NCI-H526 treated with DMSO at 0.1 percent for 48 hours (cell line): ENCODE measurements around the gene PTPRD.
A peak's percentile ranks its signal among the peaks of the same experiment; 100 is the strongest.

Experiments used
- DNase-seq: peaks from one replicate; lab custom pipeline; 2025; lab: John Stamatoyannopoulos, UW

PTPRD gene

DNA sequence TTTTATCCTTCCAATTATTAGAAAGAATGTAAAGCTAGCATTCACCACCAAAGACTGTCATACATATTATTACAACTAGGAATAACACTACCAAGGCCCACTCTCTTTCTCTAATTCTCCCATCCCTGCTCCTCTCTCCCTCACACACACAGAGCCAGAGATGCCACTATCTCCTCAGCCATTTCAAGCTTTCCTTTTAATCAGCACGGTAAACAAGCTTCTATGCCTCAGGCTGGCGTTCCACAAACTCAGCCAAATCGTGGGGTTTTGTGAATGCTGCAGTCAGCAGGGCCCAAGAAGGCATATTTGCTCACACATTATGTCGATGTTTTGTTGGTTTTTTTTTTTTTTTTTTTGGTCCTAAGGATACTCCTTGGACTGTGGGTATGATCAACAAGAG is 1833.3 kb downstream of the PTPRD start:
- no peak for DNase-seq

DNA sequence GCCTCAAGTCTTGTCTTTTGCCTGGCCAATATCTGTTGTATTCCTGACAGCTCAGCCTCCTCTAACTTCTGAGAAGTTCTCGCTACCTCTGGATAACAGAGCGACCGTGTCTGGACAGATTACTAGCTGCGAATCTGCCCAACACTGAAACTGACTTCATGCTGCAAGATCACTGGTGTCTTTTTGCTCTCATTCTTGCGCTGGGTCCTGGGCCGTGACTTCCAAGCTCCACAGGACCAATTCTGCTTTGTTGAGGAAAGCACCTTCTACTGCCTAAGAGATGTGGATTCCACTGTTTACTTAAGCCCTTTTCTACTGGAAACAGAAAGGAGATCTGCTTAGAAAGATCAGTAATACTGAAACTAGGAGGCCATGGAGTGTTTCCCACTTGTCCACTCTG is 1834.4 kb downstream of the PTPRD start:
- DNase-seq = no peak

DNA sequence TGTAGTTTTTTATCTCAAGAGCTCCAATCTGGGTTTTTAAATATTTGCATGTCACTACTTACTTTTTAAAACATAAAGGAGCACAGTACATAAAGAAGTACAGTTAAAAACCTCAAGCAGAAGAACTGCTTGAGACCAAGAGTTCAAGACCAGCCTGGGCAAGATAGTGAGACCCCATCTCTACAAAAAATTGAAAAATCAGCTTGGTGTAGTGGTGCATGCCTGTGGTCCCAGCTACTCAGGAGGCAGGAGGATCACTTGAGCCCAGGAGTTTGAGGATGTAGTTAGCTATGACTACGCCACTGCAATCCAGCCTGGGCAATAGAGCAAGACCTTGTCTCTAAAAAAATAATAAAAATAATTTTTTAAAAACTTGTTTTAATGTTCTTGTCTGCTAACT is 1840.5 kb downstream of the PTPRD start:
- no peak for DNase-seq

DNA sequence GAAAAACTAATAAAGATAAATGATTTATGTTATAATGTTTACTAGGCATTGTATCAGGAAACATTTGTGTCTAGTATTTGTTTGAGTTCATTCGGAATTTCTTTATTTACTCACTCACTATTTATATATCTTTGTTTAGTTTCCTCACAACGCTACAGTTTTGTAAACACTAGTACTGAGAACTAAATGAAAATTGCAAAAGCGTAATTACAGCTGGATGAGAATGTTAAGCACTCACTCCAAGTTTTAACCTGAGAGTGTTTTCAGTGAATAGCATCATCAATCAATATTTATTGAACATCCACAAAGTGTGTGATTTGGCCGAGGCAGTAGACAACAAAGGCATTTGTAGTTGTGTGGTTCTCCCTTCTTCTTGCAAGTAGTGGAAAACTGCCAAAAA is 1843.6 kb downstream of the PTPRD start:
- no peak for DNase-seq

DNA sequence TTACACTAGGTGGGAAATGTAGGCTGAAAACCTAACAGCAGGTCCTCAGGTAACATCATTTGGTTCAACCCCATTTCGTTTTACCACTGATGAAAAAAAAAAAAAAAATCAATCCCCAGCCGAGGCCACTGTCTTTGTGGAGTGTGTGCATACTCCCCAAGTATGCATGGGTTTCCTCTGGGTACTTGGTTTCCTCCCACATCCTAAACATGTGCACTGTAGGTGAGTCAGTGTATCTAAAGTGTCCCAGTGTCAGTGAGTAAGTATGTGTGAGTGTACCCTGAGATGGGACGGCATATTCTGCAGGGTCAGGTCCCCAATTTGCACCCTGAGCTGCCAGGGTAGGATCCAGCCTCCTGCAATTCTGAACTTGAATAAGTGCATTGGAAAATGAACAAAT is 1846.7 kb downstream of the PTPRD start:
- DNase-seq = no peak

DNA sequence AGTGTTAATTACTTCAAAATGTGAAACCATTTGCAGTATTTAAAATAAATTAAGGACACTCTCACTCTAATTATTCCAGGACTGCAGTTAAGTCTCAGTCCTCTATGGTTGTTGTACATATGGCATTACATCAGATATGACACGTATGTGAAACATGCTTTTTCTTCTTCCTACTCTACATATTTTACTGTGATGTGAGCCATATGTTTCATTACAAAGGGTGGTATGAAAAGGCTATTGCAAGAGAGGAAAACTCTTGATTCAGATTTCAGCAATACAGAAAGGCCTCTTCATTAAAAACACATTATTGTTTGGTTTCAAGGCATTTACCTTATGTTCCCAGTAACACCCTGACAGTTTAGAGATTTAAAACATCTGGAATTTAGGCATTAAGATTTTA is 1848.8 kb downstream of the PTPRD start:
- DNase-seq = no peak

DNA sequence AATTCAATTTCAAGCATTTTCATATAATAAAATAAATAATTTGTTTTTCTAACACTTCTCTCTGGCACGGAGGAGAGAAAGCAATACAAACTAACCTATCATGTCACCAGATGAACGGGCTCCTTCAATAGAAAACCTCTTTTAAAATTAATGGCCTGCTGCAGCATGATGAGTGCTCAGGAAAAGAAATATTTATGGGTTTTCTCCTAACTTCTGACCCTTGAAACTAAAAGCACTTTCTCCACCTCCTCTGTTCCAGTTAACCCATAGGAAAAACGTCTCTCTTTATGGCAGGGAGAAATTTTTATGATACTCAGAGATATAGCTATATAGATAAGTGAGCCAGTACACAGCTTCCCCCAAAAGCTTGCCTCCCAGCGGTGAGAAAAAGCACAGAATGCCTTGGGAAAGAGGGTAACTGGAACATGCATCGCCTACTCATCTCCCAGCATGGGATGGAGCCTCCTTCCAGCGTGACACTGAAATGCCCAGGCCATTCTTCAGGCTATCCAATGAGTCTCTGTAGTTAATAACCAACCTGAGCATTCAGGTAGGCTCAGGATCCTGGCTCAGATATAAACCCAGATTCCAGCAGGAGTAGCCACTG is 1850.2 kb downstream of the PTPRD start:
- DNase-seq = no peak

DNA sequence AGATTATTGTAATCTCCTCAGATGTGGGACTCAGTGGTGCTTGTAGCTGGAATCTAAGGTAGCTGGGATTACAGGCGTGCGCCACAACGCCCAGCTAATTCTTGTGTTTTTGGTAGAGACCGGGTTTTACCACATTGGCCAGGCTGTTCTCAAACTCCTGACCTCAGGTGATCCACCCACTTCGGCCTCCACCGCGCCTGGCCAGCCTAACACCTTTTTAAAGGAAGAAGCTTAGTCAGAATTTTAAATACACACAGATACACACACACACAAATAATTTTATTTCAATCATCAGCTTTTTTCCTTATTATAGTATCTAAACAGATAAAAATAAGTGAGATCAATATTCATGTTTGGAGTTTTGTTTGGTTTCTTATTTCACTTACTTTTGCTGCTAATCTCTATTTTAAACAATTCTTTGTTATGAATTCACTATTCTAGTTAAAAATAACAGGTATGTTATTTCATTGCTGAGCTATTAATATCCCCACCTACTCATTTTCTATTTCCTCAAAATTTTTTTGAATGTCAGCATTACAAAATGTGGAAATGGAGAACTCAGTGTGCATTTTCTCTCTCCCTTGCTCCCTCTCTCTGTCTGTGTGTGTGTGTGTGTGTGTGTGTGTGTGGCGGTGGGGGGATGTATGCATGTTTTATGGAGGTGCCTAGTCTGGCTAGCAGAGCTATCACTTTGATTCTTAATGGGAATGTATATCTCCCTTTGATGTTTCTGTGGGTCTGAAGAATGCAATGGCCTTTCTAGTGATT is 1852.6 kb downstream of the PTPRD start:
- DNase-seq = no peak

DNA sequence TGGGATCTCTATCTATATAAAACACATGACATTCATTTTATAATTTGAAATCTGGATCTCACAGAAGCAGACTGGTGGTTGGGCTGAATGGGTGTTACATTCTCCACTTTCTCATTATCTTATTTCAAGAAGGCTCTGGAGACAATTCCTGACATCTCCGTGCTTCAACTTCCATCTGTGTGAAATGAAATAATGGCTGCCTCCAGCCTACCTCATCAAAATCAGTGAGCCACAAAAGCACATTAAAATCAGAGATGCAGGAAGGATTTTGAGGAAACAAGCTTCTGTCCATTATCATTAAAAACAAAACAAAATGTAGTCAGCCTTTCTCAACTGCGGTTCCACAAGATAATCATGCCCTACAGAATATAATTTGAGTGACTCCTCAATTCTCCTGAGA is 1854.9 kb downstream of the PTPRD start:
- DNase-seq = no peak

DNA sequence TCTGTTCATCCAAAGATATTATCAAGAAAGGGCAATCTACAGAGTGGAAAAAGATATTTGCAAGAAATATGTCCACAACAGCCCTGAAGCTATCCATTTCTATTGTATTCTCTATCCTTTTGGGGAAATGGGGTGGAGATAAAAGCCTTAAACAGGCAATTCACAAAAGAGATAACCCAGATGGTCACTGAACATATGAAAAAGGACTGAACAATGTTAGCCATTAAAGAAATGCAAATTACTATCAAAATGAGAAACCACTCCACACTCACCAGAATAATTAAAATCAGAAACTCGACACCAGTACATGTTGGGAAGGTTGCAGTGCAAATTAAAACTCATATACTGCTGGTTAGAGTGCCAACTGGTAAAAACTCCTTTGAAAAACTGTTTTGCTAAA is 1858.1 kb downstream of the PTPRD start:
- peak; percentile 63 for DNase-seq

DNA sequence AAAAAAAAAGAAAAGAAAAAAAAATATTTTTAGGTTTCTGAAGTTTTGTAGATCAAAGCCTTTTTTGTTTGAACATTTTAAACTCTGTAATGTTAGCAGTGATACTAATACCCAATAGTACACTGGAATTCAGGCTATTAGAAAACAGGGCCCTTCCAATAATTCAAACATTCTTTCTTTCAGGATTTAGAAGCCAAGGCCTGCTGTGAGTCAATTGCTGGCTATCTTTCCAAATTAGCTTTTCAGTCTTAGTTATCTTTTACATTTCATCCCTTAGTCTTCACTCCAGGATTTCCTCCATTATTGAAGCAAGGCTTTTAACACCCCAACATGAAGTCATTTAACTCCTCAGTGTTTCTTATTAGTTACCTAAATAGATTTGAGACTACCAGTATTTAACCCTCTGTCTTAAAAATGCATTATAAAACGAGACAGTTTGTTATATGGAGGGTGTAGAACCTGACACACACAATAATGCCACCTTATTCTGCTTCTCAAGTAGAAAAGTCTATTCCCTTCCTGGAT is 1861.3 kb downstream of the PTPRD start:
- DNase-seq = no peak

DNA sequence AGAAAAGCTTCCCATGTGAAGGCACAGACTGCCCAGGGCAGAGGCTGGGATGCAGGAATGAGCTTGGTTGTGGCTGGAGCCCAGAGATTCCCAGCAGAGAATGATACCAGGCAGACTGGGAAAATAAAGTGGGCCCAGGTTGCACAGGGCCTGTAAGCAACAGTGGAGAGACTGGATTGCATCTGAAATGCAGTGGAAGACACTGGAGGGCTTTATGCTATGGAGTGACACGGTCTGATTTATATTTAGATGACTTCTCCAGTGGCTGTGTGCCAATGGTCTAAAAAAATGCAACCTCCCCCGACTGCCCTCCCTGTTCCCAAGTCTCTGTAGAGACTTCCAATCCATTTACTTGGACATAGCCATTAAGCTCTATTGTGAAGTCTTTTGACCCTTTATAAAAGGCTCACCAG is 1862.2 kb downstream of the PTPRD start:
- no peak for DNase-seq

DNA sequence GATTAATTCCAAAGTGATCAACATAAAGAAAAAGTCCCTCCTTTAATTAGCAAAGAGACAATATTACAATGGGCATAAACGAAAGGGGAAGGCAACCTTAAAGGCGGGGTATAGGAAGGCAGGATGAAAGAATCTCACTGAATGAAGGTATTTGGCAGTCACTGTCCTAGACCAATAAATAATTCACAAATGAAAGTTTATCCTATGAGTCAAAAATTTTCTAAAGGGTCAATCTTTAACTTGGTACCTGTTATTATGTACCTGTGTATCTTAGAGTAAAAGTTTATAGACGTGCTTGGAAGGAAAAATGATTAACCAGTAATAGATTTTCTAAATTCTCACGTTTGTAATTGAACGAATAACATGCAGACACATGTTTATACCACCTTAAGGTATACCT is 1867.5 kb downstream of the PTPRD start:
- DNase-seq = no peak

DNA sequence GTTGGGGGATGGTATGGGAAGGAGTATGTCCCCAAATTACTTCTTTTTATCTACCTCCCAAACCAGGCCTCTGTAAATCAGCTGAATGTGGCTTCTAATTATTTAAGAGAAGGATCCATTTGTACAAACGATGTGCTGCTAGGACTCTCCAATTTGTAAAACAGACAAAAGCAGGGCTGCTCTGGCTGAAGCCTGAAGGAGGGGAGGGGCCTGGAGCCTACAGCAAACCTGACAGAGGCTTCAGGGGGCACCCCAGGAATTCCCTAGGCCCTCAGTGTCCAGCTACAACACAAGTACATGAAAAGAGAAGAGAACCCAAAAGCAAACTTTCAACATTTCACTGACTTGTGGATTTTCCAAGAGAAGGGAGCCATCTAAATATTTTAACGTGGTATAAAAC is 1873.9 kb downstream of the PTPRD start:
- DNase-seq = no peak

DNA sequence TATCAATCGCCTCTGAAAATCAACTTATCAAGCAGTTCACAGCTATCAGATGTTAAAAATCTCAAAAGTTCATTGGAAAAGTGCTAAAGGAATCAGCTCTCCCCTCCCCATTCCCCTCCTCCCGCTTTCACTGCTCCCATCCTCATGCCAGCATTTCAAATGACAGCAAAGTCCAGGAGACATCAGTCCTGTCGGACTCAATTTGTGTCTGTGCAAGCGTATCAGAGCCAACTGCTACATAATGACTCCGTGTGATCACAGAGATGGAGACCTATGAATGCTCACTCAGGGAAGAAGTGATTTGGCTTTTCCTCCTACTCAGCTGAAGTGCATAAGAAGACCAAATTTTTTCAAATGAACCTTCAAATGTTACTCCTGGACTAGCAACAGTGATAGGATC is 1876.0 kb downstream of the PTPRD start:
- no peak for DNase-seq

DNA sequence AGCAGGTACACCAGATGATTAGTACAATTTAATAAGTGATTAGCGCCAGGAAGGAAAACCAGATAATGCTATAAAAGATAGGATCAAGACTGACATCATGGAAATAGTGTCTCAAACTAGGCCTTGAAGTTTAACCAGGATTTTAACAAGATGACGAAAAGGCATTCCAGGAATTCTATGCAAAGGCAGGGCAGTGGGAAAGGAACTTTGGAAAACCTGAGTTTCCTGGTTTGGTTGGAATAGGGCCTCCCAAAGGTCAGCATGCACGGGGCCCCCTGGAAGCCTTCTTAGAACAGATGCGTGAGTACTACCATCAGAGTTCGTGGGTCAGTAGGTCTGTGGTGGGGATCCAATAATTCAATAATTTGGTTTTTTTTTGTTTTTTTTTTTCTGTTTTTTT is 1878.0 kb downstream of the PTPRD start:
- no peak for DNase-seq

DNA sequence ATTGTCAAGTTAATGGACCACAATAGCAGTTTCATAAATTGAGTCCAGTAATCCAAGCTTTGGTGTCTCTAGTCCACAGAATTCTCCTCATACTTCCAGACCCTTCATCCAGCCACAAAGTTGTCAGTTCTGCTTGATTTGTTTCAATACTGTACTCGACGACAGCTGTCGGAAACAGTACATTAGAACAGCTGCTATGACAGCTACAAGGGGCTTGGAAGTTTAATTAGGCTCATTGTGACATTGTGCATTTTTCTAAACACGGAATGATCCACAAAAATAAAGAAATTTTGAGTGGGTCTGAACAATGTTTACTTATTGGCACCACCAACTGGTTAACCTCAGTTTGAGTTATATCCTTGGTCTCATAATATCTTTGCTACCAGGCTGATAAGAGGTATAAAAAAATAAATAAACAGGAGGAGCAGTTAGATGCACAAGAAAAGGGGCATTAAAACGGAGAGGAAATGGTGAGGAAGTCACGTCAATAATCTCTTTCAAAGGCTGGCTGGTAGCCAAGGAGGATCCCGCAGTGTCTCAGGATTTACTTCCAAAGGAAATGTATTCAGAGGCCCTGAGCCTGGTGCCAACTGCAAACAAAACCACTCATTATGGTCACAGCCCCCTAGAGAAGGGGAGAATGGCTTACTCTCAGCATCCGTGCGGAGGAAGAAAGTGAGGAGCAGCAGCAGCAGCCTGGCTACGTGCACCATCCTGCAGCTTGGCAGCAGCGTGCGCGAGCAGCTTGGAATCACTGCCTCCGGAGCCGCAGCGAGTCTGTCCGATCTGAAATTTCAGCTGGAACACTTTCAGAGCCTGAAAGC is 1879.5 kb downstream of the PTPRD start:
- no peak for DNase-seq

DNA sequence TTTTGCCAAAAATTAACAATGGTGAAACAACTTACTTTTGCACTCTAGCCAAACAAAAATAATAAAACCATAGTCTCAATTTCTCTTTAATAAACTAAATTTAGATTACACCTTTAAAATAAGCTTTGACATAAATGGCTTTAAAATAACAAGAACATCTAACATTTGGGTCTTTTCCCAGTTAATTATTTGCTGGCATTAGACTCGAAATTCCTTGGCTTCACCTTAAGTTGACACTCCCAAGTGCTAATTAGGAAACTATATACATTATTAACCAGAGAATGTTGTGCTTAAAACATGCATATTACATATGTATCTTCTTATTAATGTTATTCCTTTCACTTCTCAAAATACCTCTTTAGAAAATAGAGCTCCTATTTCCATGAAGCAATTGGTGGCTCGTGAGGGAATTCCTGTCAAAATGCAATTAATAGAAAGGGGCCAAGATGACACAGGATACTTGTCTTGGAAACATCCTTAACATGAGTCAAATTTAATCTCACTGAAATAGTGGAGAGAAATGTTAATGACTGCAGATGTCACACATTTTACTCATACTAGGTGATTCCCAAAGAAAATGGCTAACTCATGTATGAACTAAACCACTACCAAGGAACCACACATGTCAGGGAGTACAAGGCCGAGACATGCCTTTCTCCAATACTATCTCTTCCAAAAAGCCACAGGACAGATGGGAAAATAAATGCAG is 1880.3 kb downstream of the PTPRD start:
- no peak for DNase-seq

DNA sequence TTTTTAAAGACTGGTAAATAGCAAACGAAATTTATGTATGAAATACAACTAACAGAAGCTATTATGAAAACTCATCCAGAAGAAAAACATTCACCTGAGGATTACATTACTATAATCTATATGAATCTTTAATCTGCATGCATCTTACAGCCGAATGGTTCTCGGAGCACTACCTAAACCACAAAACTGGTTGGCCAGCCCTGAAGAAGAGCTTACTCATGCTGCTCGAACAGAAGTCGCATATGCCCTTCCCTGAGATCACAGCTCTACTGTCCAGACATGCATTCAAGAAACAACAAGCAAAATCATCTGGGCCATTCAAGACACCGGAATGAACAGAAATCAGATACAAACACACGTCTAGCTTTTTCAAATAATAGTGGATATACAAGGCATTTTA is 1882.2 kb downstream of the PTPRD start:
- no peak for DNase-seq

DNA sequence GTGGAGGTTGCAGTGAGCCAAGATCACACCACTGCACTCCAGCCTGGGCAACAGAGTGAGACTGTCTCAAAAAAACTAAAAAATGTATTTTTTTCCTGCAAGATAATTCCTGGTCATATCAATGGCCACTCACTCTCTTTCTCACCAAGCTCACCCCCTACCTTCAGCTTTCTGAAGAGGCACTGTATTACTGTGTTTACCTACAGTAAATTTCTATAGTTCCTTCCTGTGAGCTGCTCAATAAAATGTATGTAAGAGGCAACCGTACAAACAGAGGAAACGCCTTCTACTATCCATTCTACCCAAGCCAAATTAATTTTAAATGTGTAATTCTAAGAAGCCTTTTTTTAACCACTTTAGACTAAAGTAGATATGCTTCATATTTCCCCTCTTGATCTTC is 1883.9 kb downstream of the PTPRD start:
- DNase-seq = no peak

DNA sequence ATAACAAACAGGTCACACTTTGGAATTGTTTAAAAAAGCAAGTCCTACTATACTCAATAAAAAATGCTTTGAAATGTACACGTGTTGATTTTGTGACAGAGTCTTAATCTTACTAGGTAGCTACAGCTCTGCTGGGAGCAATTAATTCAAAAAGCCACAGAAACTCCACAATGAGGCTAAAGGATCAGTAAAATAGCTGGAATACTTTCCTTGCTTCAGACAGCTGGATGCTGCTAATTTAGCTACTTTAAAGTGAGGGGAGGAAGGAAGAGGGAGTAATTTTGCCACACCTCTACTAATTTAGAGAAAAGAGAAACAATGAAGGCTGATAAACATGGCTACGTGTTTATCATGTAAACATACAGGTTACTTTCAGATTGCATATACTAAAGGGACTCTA is 1885.6 kb downstream of the PTPRD start:
- DNase-seq = no peak

DNA sequence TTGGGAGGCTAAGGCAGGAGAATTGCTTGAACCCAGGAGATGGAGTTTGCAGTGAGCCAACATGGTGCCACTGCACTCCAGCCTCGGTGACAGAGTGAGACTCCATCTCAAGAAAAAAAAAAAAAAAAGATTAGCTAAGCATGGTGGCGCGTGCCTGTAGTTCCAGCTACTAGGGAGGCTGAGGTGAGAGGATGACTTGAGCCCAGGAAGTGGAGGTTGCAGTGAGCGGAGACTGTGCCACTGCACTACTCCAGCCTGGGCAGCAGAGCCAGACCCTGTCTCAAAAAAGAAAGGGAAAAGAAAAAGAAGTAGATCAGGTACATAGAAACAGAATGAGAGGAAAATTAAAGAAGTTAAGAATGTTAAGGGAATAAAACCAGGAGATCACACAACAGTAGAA is 1886.1 kb downstream of the PTPRD start:
- no peak for DNase-seq
